RWPE2 (cell line): ENCODE results near the gene CHST7.

Source experiments
- ATAC-seq: fragments of 200-7000 bp; cut with Tn5 transposase; 3 replicates; pipeline ENCODE4 v1.9.1; 2021; ENCODE audit warnings: low read depth
- DNase-seq: peaks from one replicate; pipeline ENCODE4 v3.0.0-alpha.2; 2020; ENCODE audit warnings: low spot score
- H3K27ac ChIP-seq: fragments of 450-650 bp; 2 replicates; pipeline ENCODE4 v1.5.1; 2017; ENCODE audit warnings: mild to moderate bottlenecking; ENCODE audit not compliant: poor library complexity, severe bottlenecking
- H3K27me3 ChIP-seq: fragments of 250-450 bp; sonication (Bioruptor Pico); 2 replicates; pipeline ENCODE4 v1.5.1; 2021; ENCODE audit warnings: mild to moderate bottlenecking, moderate library complexity; ENCODE audit not compliant: insufficient read depth, poor library complexity, severe bottlenecking
- H3K36me3 ChIP-seq: fragments of 250-450 bp; sonication (Bioruptor Pico); 2 replicates; pipeline ENCODE4 v1.5.1; 2020; ENCODE audit warnings: low read depth, mild to moderate bottlenecking, moderate library complexity
- H3K4me1 ChIP-seq: fragments of 250-450 bp; sonication (Bioruptor Pico); 2 replicates; pipeline ENCODE4 v1.5.1; 2021; ENCODE audit warnings: mild to moderate bottlenecking, moderate library complexity; ENCODE audit not compliant: insufficient read depth, poor library complexity, severe bottlenecking
- H3K4me3 ChIP-seq: fragments of 250-450 bp; sonication (Bioruptor Pico); 2 replicates; pipeline ENCODE4 v1.5.1; 2021; ENCODE audit warnings: mild to moderate bottlenecking, moderate library complexity; ENCODE audit not compliant: severe bottlenecking
- H3K9me3 ChIP-seq: fragments of 250-450 bp; sonication (Bioruptor Pico); 2 replicates; pipeline ENCODE4 v1.5.1; 2021; ENCODE audit warnings: mild to moderate bottlenecking, moderate library complexity; ENCODE audit not compliant: severe bottlenecking
- CTCF ChIP-seq: fragments of 450-650 bp; IDR thresholded peaks from one replicate; pipeline ENCODE4 v1.5.1; 2017; ENCODE audit warnings: mild to moderate bottlenecking, moderate library complexity; ENCODE audit not compliant: poor library complexity, severe bottlenecking

Gene CHST7

GRCh38 chrX:46627711-46628419 is 54.3 kb downstream of the CHST7 start:
- no peak overlapping the region for H3K4me3 ChIP-seq
- ATAC-seq: no peak
- H3K27ac ChIP-seq: no peak overlapping the region
- no peaks in the 10 kb centered on the region for H3K4me1 ChIP-seq
- no peak for TF ChIP-seq CTCF
- no peak for DNase-seq
- no peaks in the 10 kb centered on the region for H3K36me3 ChIP-seq
- H3K27me3 ChIP-seq: no peaks in the 10 kb centered on the region
- no peaks in the 10 kb centered on the region for H3K9me3 ChIP-seq

- no peaks in the 10 kb centered on the region for H3K36me3 ChIP-seq
- no peaks in the 10 kb centered on the region for H3K27me3 ChIP-seq
- ATAC-seq (no peak), DNase-seq (no peak)
- no peaks in the 10 kb centered on the region for H3K4me1 ChIP-seq
- H3K4me3 ChIP-seq: no peak overlapping the region
- TF ChIP-seq CTCF: no peak
- no peaks in the 10 kb centered on the region for H3K9me3 ChIP-seq
- H3K27ac ChIP-seq: no peak overlapping the region
Measured at GRCh38 chrX:46628460-46629371, 55.2 kb downstream of the CHST7 start.

- DNase-seq: no peak
- ATAC-seq: no peak
Measured at GRCh38 chrX:46630141-46630540, 56.6 kb downstream of the CHST7 start.

GRCh38 chrX:46634577-46634976 is 61.0 kb downstream of the CHST7 start:
- Histone ChIP-seq H3K4me1 (peaks cover 9% of the 10 kb centered on the region), H3K4me3 (no peak overlapping the region), H3K9me3 (no peaks in the 10 kb centered on the region), H3K27ac (no peak overlapping the region), H3K36me3 (no peaks in the 10 kb centered on the region), H3K27me3 (no peaks in the 10 kb centered on the region)
- ATAC-seq: no peak
- no peak for DNase-seq
- TF ChIP-seq CTCF: no peak

More at GRCh38 chrX:46630141-46630540, 56.6 kb downstream of the CHST7 start:
- H3K27me3 ChIP-seq: no peaks in the 10 kb centered on the region
- H3K4me3 ChIP-seq: no peak overlapping the region
- no peaks in the 10 kb centered on the region for H3K9me3 ChIP-seq
- TF ChIP-seq CTCF: no peak
- H3K4me1 ChIP-seq: no peaks in the 10 kb centered on the region
- no peak overlapping the region for H3K27ac ChIP-seq
- no peaks in the 10 kb centered on the region for H3K36me3 ChIP-seq

GRCh38 chrX:46635186-46635585 is 61.6 kb downstream of the CHST7 start:
- Histone ChIP-seq H3K27ac (no peak overlapping the region), H3K9me3 (no peaks in the 10 kb centered on the region), H3K27me3 (no peaks in the 10 kb centered on the region), H3K4me1 (peaks cover 9% of the 10 kb centered on the region), H3K36me3 (no peaks in the 10 kb centered on the region), H3K4me3 (no peak overlapping the region)
- ATAC-seq: no peak
- DNase-seq: no peak
- TF ChIP-seq CTCF: no peak
